GM19438 (cell line): ENCODE results near the gene CORO2B.

Experiments used
- ATAC-seq: cut with Tn5 transposase; IDR thresholded peaks from one replicate; pipeline ENCODE4 v1.9.1; 2021; ENCODE audit warnings: low read depth; ENCODE audit not compliant: unreplicated experiment

Gene CORO2B, protein sequence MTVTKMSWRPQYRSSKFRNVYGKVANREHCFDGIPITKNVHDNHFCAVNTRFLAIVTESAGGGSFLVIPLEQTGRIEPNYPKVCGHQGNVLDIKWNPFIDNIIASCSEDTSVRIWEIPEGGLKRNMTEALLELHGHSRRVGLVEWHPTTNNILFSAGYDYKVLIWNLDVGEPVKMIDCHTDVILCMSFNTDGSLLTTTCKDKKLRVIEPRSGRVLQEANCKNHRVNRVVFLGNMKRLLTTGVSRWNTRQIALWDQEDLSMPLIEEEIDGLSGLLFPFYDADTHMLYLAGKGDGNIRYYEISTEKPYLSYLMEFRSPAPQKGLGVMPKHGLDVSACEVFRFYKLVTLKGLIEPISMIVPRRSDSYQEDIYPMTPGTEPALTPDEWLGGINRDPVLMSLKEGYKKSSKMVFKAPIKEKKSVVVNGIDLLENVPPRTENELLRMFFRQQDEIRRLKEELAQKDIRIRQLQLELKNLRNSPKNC

DNA sequence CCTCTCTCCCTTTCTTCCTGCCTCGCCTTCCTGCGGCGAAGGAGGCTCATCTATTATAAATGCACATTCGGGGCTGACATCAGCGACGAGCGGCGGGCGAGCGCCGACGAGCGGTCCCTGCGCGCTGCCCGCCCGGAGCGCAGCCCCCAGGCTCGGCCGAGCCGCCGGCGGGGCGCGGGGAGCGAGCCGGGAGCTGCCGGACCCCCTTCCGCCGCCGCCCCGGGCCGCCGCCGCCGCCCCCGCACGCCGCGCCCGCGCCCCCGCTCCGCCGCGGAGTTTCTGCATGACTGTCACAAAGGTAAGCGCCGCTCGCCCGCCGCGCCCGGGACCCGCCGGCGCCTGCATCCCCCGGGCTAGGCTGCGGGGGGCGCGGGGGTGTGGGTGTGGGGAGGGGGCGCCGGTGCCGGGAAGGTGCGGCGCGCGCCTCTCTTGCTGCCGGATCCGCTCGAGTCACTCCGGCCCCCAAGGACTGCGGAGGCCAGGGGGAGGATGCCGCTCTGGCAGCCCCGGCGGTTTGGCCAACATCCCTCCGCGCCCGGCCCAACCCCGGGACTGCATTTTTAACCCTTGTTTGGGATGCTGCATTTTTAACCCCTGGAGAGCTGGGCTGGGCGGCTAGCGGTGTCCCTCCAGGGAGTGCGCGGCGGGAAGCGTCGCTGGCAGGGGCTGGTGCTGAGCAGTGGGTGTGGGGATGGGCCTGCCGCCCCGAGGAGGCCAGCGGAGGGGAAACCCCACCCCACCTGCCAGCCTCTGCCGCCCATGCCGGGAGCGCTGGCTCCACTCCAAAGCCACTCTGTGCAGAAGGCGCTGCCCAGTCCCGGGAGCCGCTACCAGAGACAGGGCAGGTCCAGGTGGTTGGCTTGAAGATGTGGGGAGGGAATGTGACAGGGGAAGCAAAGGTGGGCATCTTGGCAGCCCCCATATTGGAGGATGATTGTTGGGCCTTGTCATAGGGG is at the start of gene CORO2B:
TSS of gene CORO2B (plus strand) at position 14 of the 956 bp plus-strand sequence. CDS start at position 284, 270 bp downstream.
- no peak for ATAC-seq

- ATAC-seq, result no peak
These were observed 47.2 kb upstream of the CORO2B start for GRCh38 chr15:68531387-68532179.

DNA sequence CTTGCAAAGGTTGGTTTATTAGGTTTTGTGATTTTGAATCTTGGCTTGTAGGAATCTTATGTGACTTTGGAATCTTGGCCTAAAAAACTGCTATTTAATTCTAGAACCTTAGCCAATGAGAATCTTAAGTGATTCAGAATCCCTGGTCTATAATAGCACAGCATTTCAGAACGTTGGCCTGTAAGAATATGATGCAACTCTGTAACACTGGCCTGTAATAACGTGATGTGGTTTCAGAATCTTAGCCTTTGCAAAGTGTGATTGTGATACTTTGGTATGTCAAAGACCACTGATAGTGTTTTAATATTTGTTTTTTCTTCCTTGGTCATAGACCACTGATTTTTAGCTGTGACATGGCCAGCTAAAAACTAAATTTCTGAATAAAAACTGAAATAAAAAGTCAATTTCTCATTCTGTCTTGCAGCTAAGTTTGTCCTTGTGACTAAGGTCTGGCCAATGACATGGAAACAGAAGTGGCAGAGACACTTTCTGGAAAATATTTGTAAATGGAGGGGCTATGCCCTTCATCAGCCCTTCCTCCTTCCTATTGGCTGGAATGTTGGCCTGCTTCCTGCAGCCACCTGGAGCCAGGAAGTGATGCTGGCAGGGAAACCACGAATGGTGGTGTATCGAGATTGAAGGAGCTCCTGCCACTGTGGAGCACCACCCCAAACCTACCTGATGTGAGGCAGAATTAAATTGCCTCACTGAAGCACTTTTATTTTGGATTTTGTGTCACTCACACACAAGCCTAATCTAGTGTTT is 42.3 kb upstream of the CORO2B start:
- ATAC-seq, result no peak

GRCh38 chr15:68537097-68537496 is 41.7 kb upstream of the CORO2B start:
- ATAC-seq, result no peak

- no peak for ATAC-seq
These were observed 41.3 kb upstream of the CORO2B start for GRCh38 chr15:68537506-68537905.

- ATAC-seq, result no peak
These were observed 40.5 kb upstream of the CORO2B start for GRCh38 chr15:68538311-68538710.

DNA sequence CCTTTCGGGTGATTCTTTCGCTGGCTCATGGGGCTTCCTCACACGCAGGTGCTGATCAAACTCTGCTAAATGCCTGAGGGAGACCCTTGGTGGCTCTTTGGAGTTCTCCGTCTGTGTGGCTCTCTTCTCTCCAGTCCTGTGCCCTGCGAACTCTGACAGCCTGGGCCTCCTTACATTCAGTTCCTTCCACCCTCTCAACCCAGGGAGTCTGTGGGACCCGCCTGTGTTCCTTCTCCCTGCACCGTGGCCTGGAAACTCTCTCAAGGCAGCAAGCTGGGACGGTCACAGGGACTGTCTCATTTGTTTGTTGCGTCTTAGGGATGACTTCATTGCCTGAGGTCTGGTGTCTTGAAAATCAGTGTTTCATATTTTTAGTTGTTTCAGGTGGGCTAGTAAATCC is 37.0 kb upstream of the CORO2B start:
- ATAC-seq, result no peak

- ATAC-seq, result no peak
These were observed 36.4 kb upstream of the CORO2B start for GRCh38 chr15:68542348-68542747.

- no peak for ATAC-seq
These were observed 36.0 kb upstream of the CORO2B start for GRCh38 chr15:68542771-68543164.

DNA sequence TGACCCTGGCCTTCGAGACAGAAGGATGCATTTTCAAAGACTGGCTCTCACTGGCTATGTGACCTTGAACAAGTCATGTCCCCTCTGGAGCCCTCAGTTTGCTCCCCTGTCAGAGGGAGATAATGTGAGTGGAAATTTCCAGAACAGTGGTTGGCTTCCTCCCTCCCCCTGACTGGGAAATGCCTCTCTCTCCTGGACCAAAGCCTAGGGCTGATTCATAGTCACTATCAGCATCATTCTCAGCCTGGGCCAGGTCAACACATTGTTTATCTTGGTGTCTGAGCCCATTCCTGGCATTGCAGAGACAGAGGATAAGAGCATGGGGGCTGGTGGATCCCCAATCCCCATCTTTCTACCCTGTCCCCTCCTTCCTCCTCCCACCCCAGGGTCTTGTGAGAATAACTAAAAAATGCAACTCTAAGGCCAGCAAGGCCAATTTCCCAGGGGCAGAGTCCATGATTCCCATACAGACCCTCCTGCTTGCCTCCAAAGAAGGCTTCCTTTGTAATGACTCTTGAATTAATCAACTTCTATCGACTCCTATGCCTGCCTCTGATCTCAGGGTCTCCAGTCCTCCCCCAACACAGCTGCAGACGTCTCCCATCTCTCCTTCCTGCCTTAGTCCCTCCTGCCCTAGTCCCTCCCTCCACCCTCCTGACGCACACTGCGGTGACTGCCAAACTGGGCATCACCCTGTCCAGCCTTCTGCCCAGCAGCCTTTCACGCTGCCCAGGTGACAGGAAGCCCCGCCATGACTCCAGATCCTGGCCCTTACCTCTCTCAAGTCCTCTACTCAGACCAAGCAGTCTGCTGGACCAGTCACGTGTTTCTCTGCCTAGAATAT is 35.4 kb upstream of the CORO2B start:
- no peak for ATAC-seq

DNA sequence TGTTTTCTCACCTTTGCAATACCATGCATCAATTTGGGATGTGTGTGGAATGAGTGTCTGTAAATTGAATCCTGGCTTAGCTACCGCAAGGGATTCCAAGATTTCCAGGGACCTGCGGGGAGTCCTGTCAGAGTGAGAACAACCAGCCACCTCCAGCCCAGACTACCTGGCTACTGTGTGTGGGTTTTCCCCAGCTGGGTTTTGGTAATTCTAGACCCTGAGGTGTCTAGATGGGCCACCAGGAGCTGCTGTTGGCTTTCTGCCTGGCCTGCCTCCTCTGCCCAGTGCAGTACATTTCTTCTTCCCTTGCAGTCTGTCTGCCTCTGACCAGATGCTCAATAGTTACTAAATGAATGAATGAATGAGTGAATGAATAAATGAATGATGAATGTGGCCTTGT is 32.5 kb upstream of the CORO2B start:
- ATAC-seq, result no peak

GRCh38 chr15:68548364-68548763 is 30.4 kb upstream of the CORO2B start:
- no peak for ATAC-seq

DNA sequence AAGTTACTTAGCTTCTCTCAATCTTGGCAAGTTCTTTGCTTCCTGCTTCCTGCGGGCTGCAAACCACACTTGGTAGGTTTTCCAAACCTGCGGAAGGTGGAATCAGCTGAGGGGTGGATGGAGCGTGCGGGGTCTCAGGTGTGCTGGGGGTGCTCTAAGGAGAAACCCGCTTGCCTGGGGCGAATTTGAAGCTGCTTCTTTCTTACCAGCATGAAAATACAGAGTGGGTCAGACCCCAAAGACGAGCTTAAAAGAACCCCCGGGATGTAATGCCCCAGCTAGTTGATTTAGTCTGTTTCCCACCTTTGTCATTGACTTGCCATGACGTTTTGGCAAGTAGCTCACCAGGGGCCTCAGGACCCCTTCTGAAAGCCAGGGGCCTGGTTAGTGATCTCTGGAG is 28.8 kb upstream of the CORO2B start:
- ATAC-seq, result no peak

GRCh38 chr15:68550498-68551295 is 28.1 kb upstream of the CORO2B start:
- no peak for ATAC-seq

- ATAC-seq, result no peak
These were observed 27.5 kb upstream of the CORO2B start for GRCh38 chr15:68551296-68551635.

GRCh38 chr15:68552344-68552743 is 26.4 kb upstream of the CORO2B start:
- no peak for ATAC-seq

- no peak for ATAC-seq
These were observed 26.0 kb upstream of the CORO2B start for GRCh38 chr15:68552773-68553172.

- ATAC-seq, result no peak
These were observed 25.3 kb upstream of the CORO2B start for GRCh38 chr15:68553314-68553993.
